ENCODE data around the gene KIAA1217. TPM values are rescaled to one million over a fixed set of nuclear protein-coding genes. Genes with fewer than 3 reads are reported as not detected.

The KIAA1217 gene
- polyA plus RNA-seq, 2 of the 4 experiments (the other 2 are of a cell fraction), result 1.5 to 2.7 TPM

DNA sequence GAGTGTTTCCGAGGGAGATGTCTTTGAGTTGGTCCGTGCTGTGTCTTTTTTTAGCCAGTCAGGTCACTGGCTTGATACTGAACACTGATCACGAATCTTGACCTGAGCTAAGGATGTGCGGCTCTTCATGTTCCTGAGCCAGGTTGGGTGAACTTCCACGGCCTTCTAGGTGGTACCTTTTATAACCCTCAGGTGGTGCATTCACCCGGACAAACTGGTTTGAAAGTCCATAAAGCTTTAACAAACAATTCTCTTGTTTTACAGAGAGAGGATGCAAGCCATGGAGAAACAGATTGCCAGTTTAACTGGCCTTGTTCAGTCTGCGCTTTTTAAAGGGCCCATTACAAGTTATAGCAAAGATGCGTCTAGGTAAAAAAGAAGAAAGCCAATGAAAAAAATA lies 285.3 kb downstream of the KIAA1217 start:
- DNase-seq (ENCODE audit: low read depth in 1 of 2, low spot score in 1 of 2) (no peak), FAIRE-seq (no peak), ATAC-seq (no peak)
- TF ChIP-seq FOXS1 (CRISPR knock-in tag; IDR thresholded peaks at IDR 0.05), result no peak
- no peak for TF ChIP-seq BHLHE40 (IDR thresholded peaks at IDR 0.05; ENCODE audit: low read depth, low read length)
- TF ChIP-seq EHMT2 (IDR thresholded peaks at IDR 0.05; ENCODE audit: low read depth), result no peak
- no peak for TF ChIP-seq HOXB5 (CRISPR knock-in tag; IDR thresholded peaks at IDR 0.05)
- no peak for TF ChIP-seq FOSL2 (IDR thresholded peaks at IDR 0.05)
- TF ChIP-seq FOSL2 (CRISPR knock-in tag; IDR thresholded peaks at IDR 0.05), result no peak
- TF ChIP-seq TP53 (CRISPR knock-in tag; IDR thresholded peaks at IDR 0.05), result no peak
- TF ChIP-seq EP300 (IDR thresholded peaks at IDR 0.05), result no peak
- TF ChIP-seq RARB (CRISPR knock-in tag; IDR thresholded peaks at IDR 0.05), result no peak
- TF ChIP-seq SREBF2 (IDR thresholded peaks at IDR 0.05), result no peak
- TF ChIP-seq, protein P1, sequence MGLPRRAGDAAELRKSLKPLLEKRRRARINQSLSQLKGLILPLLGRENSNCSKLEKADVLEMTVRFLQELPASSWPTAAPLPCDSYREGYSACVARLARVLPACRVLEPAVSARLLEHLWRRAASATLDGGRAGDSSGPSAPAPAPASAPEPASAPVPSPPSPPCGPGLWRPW (IDR thresholded peaks at IDR 0.05), result no peak
- ChIA-PET POLR2A (no interaction called here), CTCF (interaction anchor here (1.7 kb wide), 2 partner anchors 10 to 24 kb away, joined by 6 to 8 read pairs; no protein-coding TSS in a partner anchor)
- H3K9me3 ChIP-seq, result no peaks in the 10 kb centered on the region
- H3K4me3 ChIP-seq, result no peak overlapping the region
- WGBS (ENCODE audit: missing lambda C conversion rate), result 82% methylated on average over 8 of the region's 8 CpGs
- peaks cover 9% of the 10 kb centered on the region; the same call in 1 of the 3 replicates for H3K4me1 ChIP-seq
- H3K27ac ChIP-seq, result no peak overlapping the region
- no peak overlapping the region for H3K4me2 ChIP-seq

DNA sequence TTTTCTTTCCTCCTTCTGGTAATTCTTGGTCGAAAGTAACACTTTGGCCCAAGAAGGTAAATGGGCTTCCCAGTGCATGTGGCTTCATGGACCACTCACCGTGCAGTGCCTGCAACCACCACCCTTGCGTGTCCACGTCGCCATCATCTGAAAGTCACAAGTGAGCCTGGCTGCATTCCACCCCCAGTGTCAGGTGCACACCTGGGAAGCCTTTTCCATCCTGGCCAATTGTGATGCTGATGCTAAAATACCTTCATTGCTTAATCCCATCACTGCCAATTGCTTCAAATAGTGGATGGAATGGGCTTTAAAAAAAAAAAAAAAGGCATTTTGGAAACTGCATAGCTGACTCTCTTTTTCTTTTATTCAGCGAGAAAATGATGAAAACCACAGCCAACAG lies 285.8 kb downstream of the KIAA1217 start:
- CTCF ChIA-PET, result interaction anchor here (1.7 kb wide), 2 partner anchors 10 to 24 kb away, joined by 6 to 8 read pairs; no protein-coding TSS in a partner anchor
- DNase-seq (ENCODE audit: low read depth in 1 of 2, low spot score in 1 of 2) (no peak), FAIRE-seq (no peak), ATAC-seq (no peak)
- H3K4me1 ChIP-seq, result peaks cover 9% of the 10 kb centered on the region; the same call in 1 of the 3 replicates
- no peaks in the 10 kb centered on the region for H3K9me3 ChIP-seq
- no peak overlapping the region for H3K4me3 ChIP-seq
- POLR2A ChIA-PET, result no interaction called here
- H3K27ac ChIP-seq, result no peak overlapping the region
- H3K4me2 ChIP-seq, result no peak overlapping the region
- no peak for TF ChIP-seq EHF (CRISPR knock-in tag; IDR thresholded peaks at IDR 0.05)
- TF ChIP-seq TFCP2L1 (CRISPR knock-in tag; IDR thresholded peaks at IDR 0.05), result no peak
- TF ChIP-seq, protein P2, sequence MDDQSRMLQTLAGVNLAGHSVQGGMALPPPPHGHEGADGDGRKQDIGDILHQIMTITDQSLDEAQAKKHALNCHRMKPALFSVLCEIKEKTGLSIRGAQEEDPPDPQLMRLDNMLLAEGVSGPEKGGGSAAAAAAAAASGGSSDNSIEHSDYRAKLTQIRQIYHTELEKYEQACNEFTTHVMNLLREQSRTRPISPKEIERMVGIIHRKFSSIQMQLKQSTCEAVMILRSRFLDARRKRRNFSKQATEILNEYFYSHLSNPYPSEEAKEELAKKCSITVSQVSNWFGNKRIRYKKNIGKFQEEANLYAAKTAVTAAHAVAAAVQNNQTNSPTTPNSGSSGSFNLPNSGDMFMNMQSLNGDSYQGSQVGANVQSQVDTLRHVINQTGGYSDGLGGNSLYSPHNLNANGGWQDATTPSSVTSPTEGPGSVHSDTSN (IDR thresholded peaks at IDR 0.05), result no peak
- no peak for TF ChIP-seq POLR2AphosphoS2 (conservative IDR thresholded peaks at IDR 0.05; ENCODE audit: low read length)
- TF ChIP-seq RNF2 (IDR thresholded peaks at IDR 0.05; ENCODE audit: borderline replicate concordance, low read depth), result no peak
- no peak for TF ChIP-seq NPAS2 (CRISPR knock-in tag; IDR thresholded peaks at IDR 0.05; ENCODE audit: borderline replicate concordance)
- no peak for TF ChIP-seq ZSCAN20 (CRISPR knock-in tag; IDR thresholded peaks at IDR 0.05)
- TF ChIP-seq BHLHE40 (IDR thresholded peaks at IDR 0.05; ENCODE audit: low read depth, low read length), result no peak
- TF ChIP-seq, protein P3, sequence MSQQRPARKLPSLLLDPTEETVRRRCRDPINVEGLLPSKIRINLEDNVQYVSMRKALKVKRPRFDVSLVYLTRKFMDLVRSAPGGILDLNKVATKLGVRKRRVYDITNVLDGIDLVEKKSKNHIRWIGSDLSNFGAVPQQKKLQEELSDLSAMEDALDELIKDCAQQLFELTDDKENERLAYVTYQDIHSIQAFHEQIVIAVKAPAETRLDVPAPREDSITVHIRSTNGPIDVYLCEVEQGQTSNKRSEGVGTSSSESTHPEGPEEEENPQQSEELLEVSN (IDR thresholded peaks at IDR 0.05; ENCODE audit: borderline replicate concordance, low read depth), result no peak
- no peak for TF ChIP-seq CBX2 (IDR thresholded peaks at IDR 0.05; ENCODE audit: borderline replicate concordance, low read depth)
- TF ChIP-seq RAD21 (conservative IDR thresholded peaks at IDR 0.05 in 1 of 2, IDR thresholded peaks at IDR 0.05 in 1 of 2), result no peak
- 88% methylated on average over 6 of the region's 6 CpGs for WGBS (ENCODE audit: missing lambda C conversion rate)

DNA sequence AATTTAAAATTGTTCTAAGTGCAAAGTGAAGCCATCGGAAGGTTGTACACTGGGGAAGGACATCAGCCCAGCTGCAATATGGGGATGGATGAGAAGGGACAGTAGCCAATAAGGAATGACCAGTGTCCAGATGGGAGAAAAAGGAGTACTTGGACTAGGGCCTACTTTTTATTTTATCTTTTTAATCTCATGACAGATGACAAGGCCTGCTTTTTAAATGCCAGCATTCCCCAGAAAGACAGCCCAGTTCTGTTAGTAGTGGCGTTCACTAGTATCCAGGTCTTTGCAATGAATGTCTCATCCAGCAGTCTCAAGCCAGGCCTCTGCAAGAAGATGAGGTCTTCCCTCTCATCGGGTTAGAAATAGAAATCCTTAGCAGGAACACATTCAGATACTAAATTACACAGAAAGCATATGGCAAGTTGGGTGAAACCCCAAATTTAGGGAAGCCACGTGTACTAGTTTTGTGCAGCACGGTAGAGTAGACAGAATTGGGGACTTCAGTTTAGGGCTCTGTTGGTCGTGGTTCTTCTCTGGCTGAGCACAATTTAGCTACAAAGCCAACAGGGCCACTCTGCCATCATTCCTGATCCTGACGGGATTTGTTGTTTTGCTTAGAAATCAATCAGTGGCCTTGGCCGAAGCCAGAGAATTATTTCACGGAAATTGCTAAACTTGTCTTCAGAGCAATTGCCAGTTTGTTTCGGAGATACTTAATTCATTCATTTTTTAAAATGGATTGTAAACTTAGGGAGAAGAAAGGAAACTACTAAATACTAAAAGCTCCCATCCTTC lies 286.9 kb downstream of the KIAA1217 start:
- H3K4me3 ChIP-seq, result no peak overlapping the region
- H3K4me1 ChIP-seq, result peaks cover 5% of the 10 kb centered on the region; the same call in 1 of the 3 replicates
- 85% methylated on average over 10 of the region's 10 CpGs for WGBS (ENCODE audit: missing lambda C conversion rate)
- POLR2A ChIA-PET, result no interaction called here
- ATAC-seq (no peak), FAIRE-seq (no peak), DNase-seq (ENCODE audit: low read depth in 1 of 2, low spot score in 1 of 2) (no peak)
- TF ChIP-seq CEBPB (IDR thresholded peaks at IDR 0.05), result no peak
- TF ChIP-seq NPAS2 (CRISPR knock-in tag; IDR thresholded peaks at IDR 0.05; ENCODE audit: borderline replicate concordance), result no peak
- TF ChIP-seq RCOR1 (IDR thresholded peaks at IDR 0.05; ENCODE audit: low read depth, low read length), result no peak
- TF ChIP-seq, protein P4, sequence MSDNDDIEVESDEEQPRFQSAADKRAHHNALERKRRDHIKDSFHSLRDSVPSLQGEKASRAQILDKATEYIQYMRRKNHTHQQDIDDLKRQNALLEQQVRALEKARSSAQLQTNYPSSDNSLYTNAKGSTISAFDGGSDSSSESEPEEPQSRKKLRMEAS (IDR thresholded peaks at IDR 0.05), result no peak
- TF ChIP-seq, protein P5, sequence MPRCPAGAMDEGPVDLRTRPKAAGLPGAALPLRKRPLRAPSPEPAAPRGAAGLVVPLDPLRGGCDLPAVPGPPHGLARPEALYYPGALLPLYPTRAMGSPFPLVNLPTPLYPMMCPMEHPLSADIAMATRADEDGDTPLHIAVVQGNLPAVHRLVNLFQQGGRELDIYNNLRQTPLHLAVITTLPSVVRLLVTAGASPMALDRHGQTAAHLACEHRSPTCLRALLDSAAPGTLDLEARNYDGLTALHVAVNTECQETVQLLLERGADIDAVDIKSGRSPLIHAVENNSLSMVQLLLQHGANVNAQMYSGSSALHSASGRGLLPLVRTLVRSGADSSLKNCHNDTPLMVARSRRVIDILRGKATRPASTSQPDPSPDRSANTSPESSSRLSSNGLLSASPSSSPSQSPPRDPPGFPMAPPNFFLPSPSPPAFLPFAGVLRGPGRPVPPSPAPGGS (IDR thresholded peaks at IDR 0.05), result no peak
- H3K9me3 ChIP-seq, result no peaks in the 10 kb centered on the region
- no peak overlapping the region for H3K27ac ChIP-seq
- no peak overlapping the region for H3K4me2 ChIP-seq
- CTCF ChIA-PET, result interaction anchor here (0.5 kb wide), 1 partner anchor 419 kb away, joined by 3 read pairs; no protein-coding TSS in a partner anchor
